GM18502 (cell line): ENCODE results near the gene COL20A1.
"Not testable (repeated sequence)": the region's sequence is repeated elsewhere in the genome, so short reads cannot be mapped to it uniquely, and the experiment has no call there.

Source experiments
- ATAC-seq: cut with Tn5 transposase; IDR thresholded peaks from one replicate; pipeline ENCODE4 v1.9.1; 2021; ENCODE audit warnings: mild to moderate bottlenecking; ENCODE audit not compliant: unreplicated experiment, poor library complexity

Gene COL20A1

DNA sequence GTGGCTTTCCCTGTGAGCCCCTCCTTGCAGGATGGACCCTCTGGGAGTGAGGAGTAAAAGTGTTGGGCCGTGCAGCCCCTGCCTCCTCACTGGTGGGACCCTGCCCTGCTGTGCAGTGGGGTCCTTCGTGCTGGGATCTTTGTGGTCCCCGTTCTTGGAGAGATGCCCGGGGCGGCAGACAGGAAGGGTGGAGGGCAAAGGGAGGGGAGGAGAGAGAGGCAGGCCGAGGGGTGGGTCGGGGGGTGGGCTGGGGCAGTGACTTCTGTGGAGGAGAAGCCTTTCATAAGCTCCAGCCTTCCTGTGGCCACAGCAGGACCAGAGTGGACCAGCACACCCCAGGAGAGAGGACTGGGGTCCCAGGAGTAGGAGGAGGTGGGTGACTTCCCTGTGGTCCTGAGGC, at the start of gene COL20A1:
Gene COL20A1, plus strand, starts transcription at position 283 of the 400 bp plus-strand sequence. CDS start 1,922 bp downstream, outside the sequence.
- ATAC-seq = no peak

DNA sequence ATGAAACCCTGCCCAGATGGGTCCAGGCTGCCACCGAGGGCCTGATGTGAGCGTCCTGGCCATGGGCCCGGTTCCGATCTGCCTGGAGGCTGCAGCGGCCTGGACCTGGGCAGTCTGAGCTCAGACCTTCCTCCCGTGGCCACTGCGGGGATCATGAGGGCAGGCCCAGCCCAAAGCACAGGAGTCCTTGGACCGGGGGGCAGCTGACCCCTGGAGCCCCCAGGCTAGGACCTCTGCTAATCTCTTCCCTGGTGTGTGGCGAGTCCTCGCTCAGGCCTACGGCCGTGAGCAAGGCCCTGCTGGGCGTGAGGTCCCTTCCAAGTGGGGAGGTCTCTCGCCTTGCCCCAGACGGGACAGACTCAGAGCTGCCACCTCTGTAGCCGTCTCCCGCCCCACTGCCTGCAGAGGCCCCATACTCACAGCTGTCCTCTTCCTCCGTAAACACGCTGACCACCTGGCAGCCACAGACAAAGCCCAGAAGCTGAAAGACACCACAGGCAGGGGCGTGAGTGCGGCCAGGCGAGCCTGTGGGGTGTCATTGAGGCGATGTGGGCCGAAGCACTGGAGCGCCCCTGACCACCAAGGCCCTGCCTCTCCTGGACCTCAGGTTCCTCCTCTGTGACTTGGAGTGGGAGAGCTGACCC, 49.3 kb upstream of the COL20A1 start:
- no peak for ATAC-seq

DNA sequence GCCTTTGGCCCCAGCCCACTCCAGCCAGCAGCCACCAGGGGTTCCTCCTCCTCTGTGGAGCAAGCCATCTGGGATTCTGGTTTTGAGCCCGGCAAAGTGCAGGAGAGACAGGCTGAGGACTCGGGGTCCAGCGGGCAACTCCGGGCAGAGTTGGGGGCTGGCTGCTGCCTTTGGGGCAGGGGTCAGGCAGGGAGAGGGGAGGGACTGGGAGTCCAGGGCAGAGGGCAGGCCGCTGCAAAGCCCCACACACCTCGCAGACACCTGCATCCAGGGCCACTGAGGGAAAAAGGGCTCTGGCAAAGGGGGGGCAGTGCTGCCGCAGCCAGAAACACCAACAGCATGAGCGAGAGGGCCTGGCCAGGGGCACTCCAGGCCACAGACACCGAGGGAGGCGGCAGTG, 48.5 kb upstream of the COL20A1 start:
- ATAC-seq = no peak

DNA sequence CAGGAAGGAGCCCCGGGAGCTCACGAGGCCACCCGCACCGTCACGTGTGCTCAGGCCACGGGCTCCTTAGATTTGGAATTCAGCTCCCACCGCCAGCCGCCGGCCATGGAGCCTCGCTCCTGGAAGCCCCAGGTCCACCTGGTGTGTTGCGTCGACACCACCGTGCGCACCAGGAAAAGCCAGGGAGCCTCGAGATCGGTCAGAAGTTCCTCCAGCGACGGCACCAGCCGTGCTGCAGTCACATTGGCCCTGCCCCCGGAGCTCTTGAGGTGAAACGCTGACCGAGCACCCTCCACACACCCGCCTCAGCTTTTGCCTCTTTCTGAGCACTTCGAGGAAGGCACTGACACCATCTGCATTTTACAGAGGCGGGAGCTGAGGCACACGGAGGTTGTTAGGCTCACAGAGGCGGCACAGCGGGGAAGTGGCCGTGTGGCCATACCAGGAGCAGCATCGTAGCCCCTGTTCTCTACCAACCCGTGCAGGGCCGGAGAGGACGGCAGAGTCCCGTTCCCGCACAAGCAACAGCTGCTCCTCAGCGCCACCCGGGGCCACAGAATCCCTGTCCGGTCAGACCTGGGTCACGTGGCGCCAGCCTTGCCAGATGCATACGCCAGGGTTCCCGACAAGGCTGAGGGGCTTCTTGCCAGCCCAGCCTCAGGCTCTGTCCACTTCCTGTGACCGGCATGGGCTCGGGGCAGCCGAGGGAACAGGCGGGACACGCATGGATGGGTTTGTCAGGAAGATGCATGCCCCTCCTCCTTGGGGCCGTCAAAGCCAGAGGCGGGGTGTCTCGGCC, 46.3 kb upstream of the COL20A1 start:
- ATAC-seq = no peak

DNA sequence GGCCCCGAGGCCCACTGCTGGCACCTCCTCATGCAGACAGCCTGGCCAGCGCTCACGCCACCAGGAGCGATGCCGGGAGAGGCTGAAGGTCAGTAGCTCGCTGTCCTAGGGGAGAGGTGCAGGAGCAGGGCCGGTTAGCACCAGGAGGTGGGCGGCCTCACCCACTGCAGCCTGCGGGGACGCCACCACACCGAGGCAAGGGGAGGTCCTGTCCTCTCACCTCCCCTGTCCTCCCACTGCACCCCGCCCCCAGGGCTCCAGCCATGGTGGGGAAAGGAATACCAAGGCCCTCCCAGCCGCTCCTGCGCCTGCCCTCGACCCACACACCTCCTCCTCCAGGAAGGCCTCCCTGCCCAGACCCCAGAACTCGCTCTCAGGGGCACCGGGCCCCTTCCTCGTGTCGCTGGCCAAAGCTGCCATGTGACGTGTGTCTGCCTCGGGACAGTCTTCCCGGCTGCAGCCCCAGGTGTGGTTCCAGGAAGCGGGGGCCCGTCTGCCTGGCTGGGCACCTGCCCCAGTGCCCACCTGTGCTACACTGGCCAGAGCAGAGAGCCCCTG, 45.2 kb upstream of the COL20A1 start:
- no peak for ATAC-seq

DNA sequence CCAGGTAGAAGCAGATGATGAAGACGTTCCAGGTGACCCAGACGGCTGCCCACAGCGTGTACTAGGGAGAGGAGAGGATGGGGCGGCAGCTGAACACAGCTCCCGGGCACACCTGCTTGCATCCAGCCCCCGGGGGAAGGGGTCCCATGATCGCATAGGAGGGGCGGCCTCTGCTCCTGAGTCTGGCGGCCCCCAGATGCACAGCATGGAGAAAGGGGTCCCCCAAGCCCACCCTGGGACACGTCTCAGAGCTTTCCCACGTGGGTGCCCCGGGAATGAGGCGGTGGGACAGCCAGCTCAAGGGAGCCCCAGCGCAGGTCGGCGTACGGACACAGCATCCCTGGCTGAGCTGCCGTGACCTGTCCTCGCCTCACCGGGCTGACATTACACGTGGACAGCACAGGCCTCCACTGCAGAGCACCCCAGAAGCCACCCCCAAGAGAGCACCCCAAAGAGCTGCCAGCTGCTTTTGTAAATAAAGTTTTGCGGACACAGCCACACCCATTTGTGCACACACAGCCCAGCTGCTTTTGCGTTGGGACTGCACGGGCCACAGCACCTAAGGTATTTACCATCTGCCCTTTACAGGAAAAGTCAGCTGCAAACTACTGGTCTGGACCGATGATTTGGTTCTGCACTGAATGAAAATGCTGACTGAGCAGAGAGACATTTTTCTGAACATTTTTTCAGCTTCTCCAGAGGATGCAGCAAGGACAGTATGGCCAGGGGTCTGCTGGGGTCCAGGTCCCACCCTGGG, 44.0 kb upstream of the COL20A1 start:
- no peak for ATAC-seq

DNA sequence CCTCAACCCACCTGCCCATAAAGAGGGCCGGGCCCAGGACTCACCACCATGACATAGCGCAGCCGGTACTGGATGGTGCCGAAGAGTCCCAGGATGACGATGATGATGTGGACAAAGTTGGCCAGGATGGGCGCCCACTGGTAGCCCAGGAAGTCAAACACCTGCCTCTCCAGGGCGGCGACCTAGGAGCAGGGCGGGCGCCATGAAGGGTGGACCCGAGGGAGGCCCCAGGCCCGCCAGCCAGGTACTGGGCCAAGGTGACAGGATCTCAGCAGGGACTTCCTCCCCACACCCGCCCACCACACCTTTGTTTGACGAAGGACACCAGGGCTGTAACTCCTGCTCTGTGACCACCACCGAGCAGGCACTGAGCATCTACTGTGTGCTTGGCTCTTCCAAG, 43.1 kb upstream of the COL20A1 start:
- ATAC-seq = no peak

DNA sequence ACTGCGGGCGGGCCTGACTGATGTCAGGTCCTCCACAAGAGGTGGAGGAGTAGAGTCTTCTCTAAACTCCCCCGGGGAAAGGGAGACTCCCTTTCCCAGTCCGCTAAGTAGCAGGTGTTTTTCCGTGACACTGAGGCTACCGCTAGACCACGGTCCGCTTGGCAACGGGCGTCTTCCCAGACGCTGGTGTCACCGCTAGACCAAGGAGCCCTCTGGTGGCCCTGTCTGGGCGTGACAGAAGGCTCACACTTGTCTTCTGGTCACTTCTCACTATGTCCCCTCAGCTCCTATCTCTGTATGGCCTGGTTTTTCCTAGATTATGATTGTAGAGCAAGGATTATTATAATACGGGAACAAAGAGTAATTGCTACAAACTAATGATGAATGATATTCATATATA, 41.6 kb upstream of the COL20A1 start:
- ATAC-seq = not testable (repeated sequence)

DNA sequence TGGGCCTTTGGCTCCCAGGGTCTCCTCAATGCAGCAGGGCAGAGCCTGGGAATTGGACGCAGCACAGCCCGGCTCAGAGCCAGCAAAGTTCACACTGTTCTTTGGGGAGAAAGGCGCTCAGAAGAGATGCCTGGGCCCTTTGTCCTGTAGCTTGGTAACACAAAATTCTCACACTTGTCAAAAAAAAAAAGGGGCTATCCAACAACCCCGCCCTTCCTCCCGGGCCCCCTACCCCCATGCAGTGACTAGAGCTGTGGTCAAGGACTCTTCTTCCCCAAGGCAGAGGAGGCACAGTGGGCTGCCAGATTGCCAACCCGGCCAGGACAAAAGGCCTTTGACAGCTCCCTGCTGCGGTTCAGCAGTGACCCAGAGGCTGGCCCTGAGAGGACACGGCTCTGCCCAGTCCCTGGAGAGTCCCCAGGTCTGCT, 40.7 kb upstream of the COL20A1 start:
- ATAC-seq = no peak

DNA sequence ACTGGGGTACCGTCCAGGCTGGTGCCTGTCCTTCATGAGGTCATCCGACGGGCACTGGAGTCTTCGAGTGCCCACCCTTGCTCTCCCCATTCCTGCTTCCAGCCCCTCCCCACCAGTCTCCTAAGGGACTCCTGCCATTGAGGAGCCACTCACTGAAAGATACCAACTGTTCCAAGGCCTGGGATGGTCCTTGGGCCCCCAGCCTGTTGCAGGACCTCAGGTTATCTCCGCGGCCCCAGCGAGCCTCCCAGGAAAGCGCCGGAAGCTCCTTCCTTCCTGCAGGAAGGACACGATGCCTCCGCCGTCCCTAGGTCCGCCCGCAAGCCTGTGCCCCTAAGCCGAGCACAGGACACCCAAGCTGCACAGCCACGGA, 39.9 kb upstream of the COL20A1 start:
- no peak for ATAC-seq

DNA sequence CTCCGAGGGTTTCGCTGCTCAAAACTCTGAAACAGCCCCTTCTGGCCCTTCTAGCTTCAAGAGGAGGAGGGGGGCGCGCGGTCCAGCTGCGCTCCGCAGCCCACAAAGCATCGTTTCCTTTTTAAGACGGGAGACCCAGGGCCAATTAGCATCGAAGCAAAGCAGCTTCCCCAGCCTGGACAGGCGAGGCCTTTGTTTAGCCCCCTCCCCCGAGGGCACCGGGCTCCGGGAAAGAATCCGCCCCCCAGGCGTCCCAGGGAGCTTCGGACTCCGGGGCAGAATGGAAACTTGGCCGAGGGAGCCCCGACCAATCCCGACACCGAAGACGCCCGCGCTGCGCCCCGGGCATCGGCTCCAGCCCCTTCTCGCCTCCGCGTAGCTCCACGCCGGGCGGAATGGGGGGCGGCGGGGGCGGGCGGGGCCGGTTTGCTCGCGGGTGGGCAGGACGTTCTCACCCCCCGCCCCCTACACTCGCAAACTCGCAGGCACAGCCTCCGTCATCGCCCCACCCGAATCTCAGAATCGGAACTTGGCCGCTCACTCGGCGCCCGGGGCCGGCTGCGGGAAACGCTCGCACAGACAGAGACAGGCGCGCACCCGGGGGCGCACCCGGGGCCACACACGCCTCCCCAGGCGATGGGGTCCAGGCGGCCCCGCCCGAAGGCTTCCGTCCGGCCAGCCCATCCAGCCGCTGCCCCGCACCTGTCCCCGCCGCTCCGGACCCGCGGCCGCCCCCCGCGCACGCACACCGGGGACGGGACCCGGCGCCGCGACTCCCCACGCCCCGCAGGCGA, 39.4 kb upstream of the COL20A1 start:
- ATAC-seq = no peak

DNA sequence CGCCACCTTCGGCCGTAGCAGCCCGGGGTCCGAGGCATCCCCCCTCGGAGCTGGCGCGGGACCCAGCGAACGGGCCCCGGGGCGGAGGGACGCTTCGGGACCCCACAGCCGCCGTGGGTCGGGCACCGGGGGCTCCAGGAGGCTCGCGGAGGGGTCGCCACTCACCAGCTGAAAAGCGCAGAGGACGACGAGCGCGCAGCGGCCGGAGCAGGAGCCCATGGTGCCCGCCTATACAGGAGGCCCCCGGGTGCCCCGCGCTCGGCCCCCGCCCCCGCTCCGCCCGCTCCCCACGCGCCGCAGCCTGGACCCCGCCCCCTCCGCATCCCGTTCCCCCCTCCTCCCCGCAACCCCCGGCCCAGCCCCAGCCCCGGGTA, 38.8 kb upstream of the COL20A1 start, which contains the start of gene NKAIN4:
Gene NKAIN4, minus strand, starts transcription at position 232 of the 374 bp plus-strand sequence. Its CDS starts 13 bp downstream, at position 219.
- ATAC-seq = no peak

DNA sequence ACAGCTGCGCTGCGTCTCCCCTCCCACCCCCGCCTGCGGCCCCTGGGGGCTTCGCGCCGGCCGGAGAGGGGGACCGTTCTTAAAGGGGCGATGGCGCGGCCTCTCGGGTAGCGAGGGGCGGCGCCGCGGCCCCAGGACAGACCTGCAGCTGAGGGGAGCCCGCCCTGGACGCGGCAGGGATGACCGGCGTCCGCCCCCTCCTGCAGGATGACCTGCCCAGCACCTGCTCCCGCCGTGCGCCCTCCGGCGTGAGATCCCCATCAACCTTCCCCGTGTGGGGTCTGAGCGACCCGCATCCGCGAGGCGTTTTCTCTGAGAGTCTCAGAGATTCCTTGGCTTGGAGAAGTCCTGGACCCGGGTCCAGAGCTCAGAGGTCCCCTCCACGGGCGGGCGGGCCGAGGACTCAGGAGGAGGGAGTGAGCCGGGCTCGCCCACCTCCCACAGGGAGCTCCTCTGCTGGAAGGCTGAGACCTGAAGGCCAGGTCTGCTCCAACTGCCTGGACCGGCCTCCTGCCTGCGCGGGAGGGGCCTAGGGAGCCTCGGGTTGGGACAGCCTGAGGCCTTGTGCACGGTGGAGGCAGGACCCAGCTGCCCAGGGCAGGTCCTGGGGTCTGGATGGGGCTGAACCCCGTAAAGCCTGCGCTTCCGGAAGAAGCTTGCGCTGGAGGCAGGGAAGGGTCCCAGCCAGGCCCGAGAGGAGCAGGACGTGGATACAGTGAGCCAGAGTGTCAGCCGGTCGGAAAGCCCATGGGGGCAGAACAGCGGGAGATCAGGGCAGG, 38.2 kb upstream of the COL20A1 start:
- no peak for ATAC-seq

DNA sequence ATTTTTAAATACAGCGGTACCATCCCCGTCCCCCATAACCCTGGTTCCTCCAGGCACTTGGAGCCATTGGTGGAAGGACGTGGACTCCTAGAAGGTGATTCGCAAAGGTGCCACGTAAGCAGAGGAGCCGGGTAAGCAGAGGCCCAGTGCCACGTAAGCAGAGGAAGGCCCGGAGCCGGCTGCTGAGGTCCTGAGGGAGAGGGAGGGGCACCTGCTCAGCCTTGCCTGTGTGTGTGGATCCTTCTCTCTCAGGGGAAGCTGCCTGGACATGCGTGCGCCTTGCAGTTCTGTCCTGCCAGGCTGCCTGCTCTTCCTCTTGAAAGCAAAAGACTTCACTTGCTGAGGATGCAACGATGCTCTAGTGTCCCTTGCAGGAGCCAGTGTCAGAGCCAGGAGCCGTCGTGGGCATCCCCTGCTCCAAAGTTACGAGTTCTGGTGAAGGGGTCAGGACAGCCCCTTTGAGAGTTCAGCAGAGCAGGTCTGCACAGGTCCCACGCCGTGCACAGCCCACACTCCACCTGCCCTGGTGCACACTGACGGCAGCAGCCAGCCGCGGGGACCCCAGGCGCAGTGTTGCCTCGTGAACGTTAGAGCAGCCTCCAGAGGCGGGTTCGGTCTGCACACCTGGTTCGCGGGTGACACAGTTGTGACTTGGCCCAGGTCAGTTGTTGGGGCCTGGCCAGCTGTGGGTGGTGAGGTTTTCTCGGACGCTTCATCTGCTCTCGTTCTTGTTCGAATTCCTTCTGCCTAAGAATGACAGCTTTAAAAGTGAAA, 36.9 kb upstream of the COL20A1 start:
- ATAC-seq = no peak

DNA sequence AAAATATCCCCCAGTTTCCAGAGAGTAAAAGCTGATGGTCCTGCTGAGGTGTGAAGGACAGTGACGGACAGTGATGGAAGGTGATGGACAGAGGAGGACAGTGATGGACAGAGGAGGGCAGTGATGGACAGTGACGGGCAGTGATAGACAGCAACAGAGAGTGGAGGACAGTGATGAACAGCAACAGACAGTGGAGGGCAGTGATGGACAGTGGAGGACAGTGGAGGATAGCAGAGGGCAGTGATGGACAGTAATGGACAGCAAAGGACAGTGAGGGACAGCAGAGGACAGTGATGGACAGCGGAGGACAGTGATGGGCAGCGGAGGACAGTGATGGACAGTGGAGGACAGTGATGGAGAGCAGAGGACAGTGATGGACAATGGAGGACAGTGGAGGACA, 36.0 kb upstream of the COL20A1 start:
- no peak for ATAC-seq

DNA sequence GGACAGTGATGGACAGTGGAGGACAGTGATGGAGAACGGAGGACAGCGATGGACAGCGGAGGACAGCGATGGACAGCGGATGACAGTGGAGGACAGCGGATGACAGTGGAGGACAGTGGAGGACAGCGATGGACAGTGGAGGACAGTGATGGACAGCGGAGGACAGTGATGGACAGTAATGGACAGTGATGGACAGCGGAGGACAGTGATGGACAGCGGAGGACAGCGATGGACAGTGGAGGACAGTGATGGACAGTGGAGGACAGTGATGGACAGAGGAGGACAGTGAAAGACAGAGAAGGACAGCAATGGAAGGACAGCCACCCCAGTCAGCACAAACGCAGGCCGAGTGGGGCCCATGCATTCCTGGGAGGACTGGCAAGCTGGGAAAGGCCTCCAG, 35.4 kb upstream of the COL20A1 start:
- no peak for ATAC-seq

DNA sequence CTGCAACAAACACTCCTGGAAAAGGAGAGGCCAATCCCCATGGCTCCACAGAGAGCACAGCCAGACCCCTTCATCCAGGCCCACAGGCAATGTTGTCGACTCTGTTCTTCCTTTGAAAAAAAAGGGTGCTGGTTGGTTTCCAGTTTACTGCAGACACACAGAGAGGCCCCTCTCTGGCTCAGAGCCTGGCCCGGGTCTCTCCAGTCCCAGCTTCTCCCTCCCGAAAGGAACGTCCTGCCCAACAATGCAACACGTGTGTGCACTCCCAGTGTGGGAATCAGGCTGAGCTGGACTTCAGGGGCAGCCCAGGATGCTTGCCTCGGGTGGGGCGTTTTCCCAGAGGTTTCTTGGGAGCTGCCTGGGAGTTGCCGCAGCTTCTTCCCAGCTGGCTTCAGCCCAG, 34.2 kb upstream of the COL20A1 start:
- ATAC-seq = no peak

DNA sequence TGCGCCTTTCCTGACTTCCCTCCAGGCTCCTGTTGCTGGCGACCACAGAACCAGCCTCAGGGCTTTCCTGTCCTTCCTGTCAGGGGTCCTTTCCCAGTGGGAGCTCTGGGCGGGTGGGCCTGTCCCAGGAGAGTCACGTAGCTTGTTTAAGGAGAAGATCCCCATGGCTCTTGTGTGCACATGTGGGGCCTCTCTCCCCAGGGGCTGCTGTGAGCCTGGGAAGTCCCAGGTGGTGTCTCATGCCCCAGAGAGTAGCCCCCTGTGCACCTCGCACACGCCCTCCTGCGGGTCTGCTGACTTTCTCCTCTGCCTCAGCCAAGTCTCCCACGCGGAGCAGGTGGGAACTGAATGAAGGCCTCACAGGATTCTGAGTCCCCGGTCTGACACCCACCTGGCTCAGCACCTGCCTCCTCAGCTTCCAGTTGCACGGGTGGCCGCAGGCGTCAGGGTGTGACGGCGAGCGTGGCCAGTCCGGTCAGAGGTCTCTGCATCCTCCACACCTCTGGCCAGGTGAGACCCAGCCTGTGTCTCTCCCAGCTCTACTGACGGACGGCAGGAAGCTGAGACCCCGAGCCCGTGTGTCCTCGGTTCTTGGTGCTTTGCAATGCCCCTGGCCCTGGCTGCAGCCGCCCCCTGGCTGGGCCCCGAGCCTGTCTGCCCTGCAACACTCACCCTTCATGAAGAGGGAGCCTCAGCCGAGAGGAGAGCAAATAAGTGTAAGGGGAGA, 33.1 kb upstream of the COL20A1 start:
- ATAC-seq = no peak
